ENCODE data around the gene NCOA1.

- TF ChIP-seq CTCF (IDR thresholded peaks at IDR 0.05; ENCODE audit: poor library complexity, severe bottlenecking) (no peak), TAF1 (IDR thresholded peaks at IDR 0.05; ENCODE audit: low read depth) (no peak), EZH2 (IDR thresholded peaks at IDR 0.05; ENCODE audit: borderline replicate concordance, insufficient read depth, low read length, poor library complexity, severe bottlenecking) (no peak), SMC3 (conservative IDR thresholded peaks at IDR 0.05; ENCODE audit: poor library complexity) (no peak), POLR2AphosphoS5 (IDR thresholded peaks at IDR 0.05) (no peak)
Observed at GRCh38 chr2:24616616-24617015, 125.6 kb downstream of the NCOA1 start.
